GM12878 (cell line): ENCODE data around the gene SERPINB8. TPM values are rescaled to one million over a fixed set of nuclear protein-coding genes. Genes with fewer than 3 reads are reported as not detected.

Experiments
- ATAC-seq: fragments of 200-7000 bp; cut with Tn5 transposase; 3 replicates; pipeline ENCODE4 v1.9.1; 2020; ENCODE audit warnings: mild to moderate bottlenecking, moderate library complexity
- BruUV-seq: library from RNA; stranded (reverse); fragments of 400-500 nt; replicated peaks from 2 replicates; lab custom pipeline; 2021; lab: Mats Ljungman, UMichigan
- CTCF ChIA-PET: fragments of 300-600 bp; sonication (Branson Sonifier 250); formaldehyde crosslinking; extraction: SDS; loops from one replicate; lab custom pipeline; 2021; ENCODE audit warnings: inconsistent platforms; lab: Yijun Ruan, JAX
- POLR2A ChIA-PET: fragments of 350-600 bp; formaldehyde crosslinking; extraction: SDS; loops from one replicate; lab custom pipeline; 2021; ENCODE audit warnings: inconsistent platforms; lab: Charles Lee
- RAD21 ChIA-PET: fragments of 300-600 bp; sonication (Branson Sonifier 250); formaldehyde crosslinking; loops from one replicate; lab custom pipeline; 2023; ENCODE audit warnings: antibody characterized with exemption; ENCODE audit not compliant: unreplicated experiment; lab: Charles Lee
- SMC1A ChIA-PET: fragments of 300-600 bp; sonication (Branson Sonifier 250); formaldehyde crosslinking; loops from one replicate; lab custom pipeline; 2023; ENCODE audit not compliant: unreplicated experiment, uncharacterized antibody; lab: Charles Lee
- DNase-seq: peaks from one replicate; pipeline ENCODE4 v3.0.0-alpha.2; 2011; ENCODE audit warnings: low read depth, low spot score
- FAIRE-seq: peaks from 3 replicates; lab custom pipeline; 2011; peaks lifted over from hg19 to GRCh38; lab: Jason Lieb, UNC
- H2AFZ ChIP-seq: 2 replicates; pipeline ENCODE4 v1.6.0; 2011; ENCODE audit warnings: low read depth, low read length, control low read depth; ENCODE audit not compliant: control insufficient read depth
- H3K27ac ChIP-seq: 2 replicates; pipeline ENCODE4 v1.5.1; 2011; ENCODE audit warnings: control low read depth; ENCODE audit not compliant: control insufficient read depth, insufficient read depth
- H3K27me3 ChIP-seq, 2 experiments: replicated peaks in 1 of 2; 2 replicates each; pipeline versions ENCODE4 v1.6.0 to v1.6.1; 2011; ENCODE audit warnings: low read length in 1 of 2; ENCODE audit not compliant: control insufficient read depth in 2 of 2, insufficient read depth in 2 of 2
- H3K36me3 ChIP-seq, 2 experiments: 2 replicates each; pipeline ENCODE4 v1.5.1; 2011; ENCODE audit warnings: low read length in 1 of 2; ENCODE audit not compliant: control insufficient read depth in 2 of 2, insufficient read depth in 2 of 2
- H3K4me1 ChIP-seq: 2 replicates; pipeline ENCODE4 v1.6.1; 2011; ENCODE audit warnings: mild to moderate bottlenecking, low read length, moderate library complexity, mixed read lengths; ENCODE audit not compliant: control insufficient read depth, insufficient read depth
- H3K4me2 ChIP-seq: 2 replicates; pipeline ENCODE4 v1.6.0; 2011; ENCODE audit warnings: control low read depth; ENCODE audit not compliant: control insufficient read depth, insufficient read depth
- H3K4me3 ChIP-seq: fragments of 200-600 bp; sonication (generic); 2 replicates; pipeline ENCODE4 v1.5.1; 2016
- H3K79me2 ChIP-seq: 2 replicates; pipeline ENCODE4 v1.6.0; 2011; ENCODE audit warnings: low read length; ENCODE audit not compliant: control insufficient read depth, insufficient read depth
- H3K9ac ChIP-seq: 2 replicates; pipeline ENCODE4 v1.8.0; 2011; ENCODE audit warnings: low read length, control low read depth, mixed read lengths; ENCODE audit not compliant: control insufficient read depth, insufficient read depth
- H3K9me3 ChIP-seq: replicated peaks from 3 replicates; pipeline ENCODE4 v1.5.1; 2011; ENCODE audit warnings: mild to moderate bottlenecking, low read length; ENCODE audit not compliant: control insufficient read depth, insufficient read depth
- H4K20me1 ChIP-seq: 2 replicates; pipeline ENCODE4 v1.6.0; 2011; ENCODE audit not compliant: control insufficient read depth, insufficient read depth
- CEBPZ ChIP-seq: fragments of 150-350 bp; IDR thresholded peaks from 2 replicates; pipeline ENCODE4 v1.6.1; 2016; ENCODE audit warnings: low read depth, low read length
- CHD2 ChIP-seq: IDR thresholded peaks from 2 replicates; pipeline ENCODE4 v1.6.1; 2011; ENCODE audit warnings: low read depth, low read length, improper control_type of control experiment, borderline replicate concordance
- CUX1 ChIP-seq: IDR thresholded peaks from 2 replicates; pipeline ENCODE4 v1.6.1; 2012; ENCODE audit warnings: improper control_type of control experiment, low read depth, low read length; ENCODE audit not compliant: insufficient replicate concordance
- ESRRA ChIP-seq: IDR thresholded peaks from 2 replicates; pipeline ENCODE4 v1.6.1; 2012; ENCODE audit warnings: mild to moderate bottlenecking, low read length, improper control_type of control experiment
- ETV6 ChIP-seq, 2 experiments: fragments of 450-650 bp in 1 of 2; IDR thresholded peaks in 1 of 2; conservative IDR thresholded peaks in 1 of 2; 2 replicates each; pipeline ENCODE4 v1.6.1; 2014; ENCODE audit warnings: antibody characterized with exemption in 1 of 2, borderline replicate concordance in 1 of 2, low read depth in 1 of 2, mild to moderate bottlenecking in 1 of 2, moderate library complexity in 1 of 2
- KDM1A ChIP-seq: fragments of 200-600 bp; sonication (generic); IDR thresholded peaks from 2 replicates; pipeline ENCODE4 v1.6.1; 2016; ENCODE audit warnings: borderline replicate concordance
- SMC3 ChIP-seq: IDR thresholded peaks from 2 replicates; pipeline ENCODE4 v1.6.1; 2011; ENCODE audit warnings: low read length, improper control_type of control experiment, borderline replicate concordance
- ZBTB33 ChIP-seq: fragments of 450-650 bp; IDR thresholded peaks from 2 replicates; pipeline ENCODE4 v1.6.1; 2017; ENCODE audit warnings: mild to moderate bottlenecking
- ZBTB4 ChIP-seq: fragments of 450-650 bp; formaldehyde crosslinking; IDR thresholded peaks from 2 replicates; pipeline ENCODE4 v1.4.0; 2022; ENCODE audit warnings: mild to moderate bottlenecking, moderate library complexity
- WGBS: methylation state at CpG from one replicate; pipeline ENCODE4 v1.1.6; 2016; ENCODE audit warnings: low lambda C conversion rate; ENCODE audit not compliant: insufficient replicate concordance, insufficient coverage; ENCODE audit errors: missing lambda C conversion rate; 5-methylcytosine and 5-hydroxymethylcytosine counted together
- in situ Hi-C: fragments of 300-500 bp; cut with MboI; formaldehyde crosslinking; loops from 9 replicates; pipeline ENCODE4 v1.14.3; 2018; ENCODE audit warnings: mixed read lengths
- intact Hi-C: fragments of 100-400 bp; cut with micrococcal nuclease; formaldehyde crosslinking; loops from one replicate; pipeline ENCODE4 v1.14.2; 2022; ENCODE audit not compliant: unreplicated experiment
- polyA plus RNA-seq, 11 experiments: library from polyadenylated mRNA; depleted of rRNA in 4 of 11; unstranded in 6 of 11; stranded (reverse) in 5 of 11; fragments of >200 nt; fragmentation: Nextera tagmentation in 4 of 11; fragmentation: Illumina TruSeq in 1 of 11; extraction: Ambion mirVana in 4 of 11; extraction: Trizol in 1 of 11; gene quantifications; 1 replicate in 1 of 11; 2 replicates in 10 of 11; pipeline versions ENCODE4 v1.2.1 to v1.2.3, GENCODE V29; 2011 to 2016; ENCODE audit warnings: inconsistent platforms in 2 of 11, missing spikeins in 2 of 11, low read depth in 1 of 11
- total RNA-seq, 4 experiments: library from RNA; depleted of rRNA in 3 of 4; stranded (reverse); fragments of >200 nt in 3 of 4; fragmentation: Illumina TruSeq in 1 of 4; extraction: Trizol in 1 of 4; gene quantifications; 2 replicates each; pipeline versions ENCODE4 v1.2.1 to v1.2.3, GENCODE V29; 2013 to 2021

SERPINB8 gene
- total and polyA plus RNA-seq, 10 of the 15 experiments (the other 5 are each of a cell fraction or from before 2014, with no cell fraction given): 8.1 to 31.5 (median 16.7) TPM

- no peaks in the 10 kb centered on the region for H3K9me3 ChIP-seq
- DNase-seq (no peak), ATAC-seq (no peak), FAIRE-seq (no peak)
- H4K20me1 ChIP-seq: 0 out of 2 replicates have a peak, but pooled peaks cover 3% of the 10 kb centered on the region
- no peaks in the 10 kb centered on the region for H3K27me3 ChIP-seq
- H2AFZ ChIP-seq: no peak overlapping the region
- intact Hi-C loops: no loop called here
- ChIA-PET POLR2A (no interaction called here), RAD21 (no interaction called here), CTCF (interaction anchor here (0.6 to 1.5 kb wide), 12 partner anchors 8 to 125 kb away, joined by 3 to 7 read pairs (median 3); partner anchors contain the start of gene SERPINB2), SMC1A (no interaction called here)
- no TSS peak for BruUV-seq
- H3K4me2 ChIP-seq: no peak overlapping the region
- no peak overlapping the region for H3K9ac ChIP-seq
- WGBS: 71% methylated on average over 7 of the region's 7 CpGs
- H3K36me3 ChIP-seq: peaks cover 18% of the 10 kb centered on the region in 2 experiments
- no peak overlapping the region for H3K27ac ChIP-seq
- in situ Hi-C loops: loop anchor here (25.0 kb wide), 1 partner anchor 468 kb away; no protein-coding TSS in a partner anchor
- peaks cover 4% of the 10 kb centered on the region; the same call in 1 of the 2 replicates for H3K79me2 ChIP-seq
- H3K4me3 ChIP-seq: no peak overlapping the region
- H3K4me1 ChIP-seq: peaks cover 3% of the 10 kb centered on the region; the same call in 1 of the 2 replicates
- no peak for TF ChIP-seq CEBPZ
- TF ChIP-seq CUX1: no peak
- no peak for TF ChIP-seq ETV6 (conservative IDR thresholded peaks at IDR 0.05 in 1 of 2, IDR thresholded peaks at IDR 0.05 in 1 of 2; ENCODE audit: borderline replicate concordance in 1 of 2, low read depth in 1 of 2)
- TF ChIP-seq CHD2: no peak
- no peak for TF ChIP-seq ESRRA
- TF ChIP-seq KDM1A: no peak
- no peak for TF ChIP-seq SMC3
- no peak for TF ChIP-seq ZBTB4 (CRISPR knock-in tag)
- no peak for TF ChIP-seq ZBTB33
Measured at GRCh38 chr18:63980027-63980426, 10.1 kb downstream of the SERPINB8 start.
